Body of pancreas (tissue), 4 donors: ENCODE measurements around the gene RASL12. TPM values are rescaled to one million over a fixed set of nuclear protein-coding genes. Genes with fewer than 3 reads are reported as not detected.

Source experiments
- ATAC-seq: fragments of 150-250 bp; one replicate; pipeline ENCODE4 v1.9.1; 2016
- DNase-seq, 4 donors: peaks; one replicate each; pipeline ENCODE4 v3.0.0-alpha.2; 2019
- H3K27ac ChIP-seq, 4 donors: fragments of 200-600 bp; sonication (generic); 1 replicate in 3 of 4; 2 replicates in 1 of 4; pipeline versions ENCODE4 v1.5.1 to v1.6.1; 2016 to 2019; ENCODE audit warnings: mild to moderate bottlenecking in 1 of 4, mixed read lengths in 1 of 4, moderate library complexity in 1 of 4
- H3K27me3 ChIP-seq, 2 donors: fragments of 200-600 bp; sonication (generic); one replicate each; pipeline ENCODE4 v1.6.0; 2016; ENCODE audit warnings: mild to moderate bottlenecking in 1 of 2
- H3K36me3 ChIP-seq, 2 donors: fragments of 200-600 bp; sonication (generic); replicated peaks in 1 of 2; 2 replicates each; pipeline ENCODE4 v1.5.1; 2016; ENCODE audit warnings: low read depth in 2 of 2; ENCODE audit not compliant: insufficient read depth in 1 of 2
- H3K4me1 ChIP-seq: fragments of 200-600 bp; sonication (generic); one replicate; pipeline ENCODE4 v1.6.0; 2016
- H3K4me3 ChIP-seq, 2 donors: fragments of 200-600 bp; sonication (generic); 1 replicate in 1 of 2; 2 replicates in 1 of 2; pipeline ENCODE4 v1.5.1; 2016 to 2019
- H3K9me3 ChIP-seq, 3 donors: fragments of 200-600 bp; sonication (generic); 1 replicate in 2 of 3; 2 replicates in 1 of 3; pipeline ENCODE4 v1.5.1; 2016
- POLR2A ChIP-seq, 3 donors: fragments of 450-650 bp; IDR thresholded peaks; one replicate each; pipeline ENCODE4 v1.6.1; 2016; ENCODE audit warnings: antibody characterized with exemption in 3 of 3, mild to moderate bottlenecking in 2 of 3
- WGBS, 2 donors: methylation state at CpG; one replicate each; pipeline ENCODE4 v1.1.5; 2017; 5-methylcytosine and 5-hydroxymethylcytosine counted together
- intact Hi-C: fragments of 100-400 bp; cut with DNase I; formaldehyde crosslinking; loops from one replicate; pipeline ENCODE4 v1.15.1; 2023
- total RNA-seq, 2 donors: library from RNA; depleted of rRNA; stranded (reverse); fragments of >200 nt; gene quantifications; one replicate each; pipeline ENCODE4 v1.1.0, GENCODE V29; 2016
- TF ChIP-seq, protein P1 (sequence below), 7 experiments: fragments of 450-650 bp in 4 of 7; fragments of 200-600 bp in 3 of 7; sonication (generic) in 3 of 7; IDR thresholded peaks; one replicate each; pipeline ENCODE4 v1.5.1; 2016 to 2019; ENCODE audit warnings: antibody characterized with exemption in 7 of 7

RASL12 gene
- total RNA-seq, 2 donors from 2014 or later: 3.1 to 4.6 TPM

- WGBS, 2 donors: 62 to 70% methylated on average over 3 to 4 of the region's 5 CpGs
- intact Hi-C loops: no loop called here
- TF ChIP-seq POLR2A (IDR thresholded peaks at IDR 0.05): no peak
- TF ChIP-seq, protein P1, sequence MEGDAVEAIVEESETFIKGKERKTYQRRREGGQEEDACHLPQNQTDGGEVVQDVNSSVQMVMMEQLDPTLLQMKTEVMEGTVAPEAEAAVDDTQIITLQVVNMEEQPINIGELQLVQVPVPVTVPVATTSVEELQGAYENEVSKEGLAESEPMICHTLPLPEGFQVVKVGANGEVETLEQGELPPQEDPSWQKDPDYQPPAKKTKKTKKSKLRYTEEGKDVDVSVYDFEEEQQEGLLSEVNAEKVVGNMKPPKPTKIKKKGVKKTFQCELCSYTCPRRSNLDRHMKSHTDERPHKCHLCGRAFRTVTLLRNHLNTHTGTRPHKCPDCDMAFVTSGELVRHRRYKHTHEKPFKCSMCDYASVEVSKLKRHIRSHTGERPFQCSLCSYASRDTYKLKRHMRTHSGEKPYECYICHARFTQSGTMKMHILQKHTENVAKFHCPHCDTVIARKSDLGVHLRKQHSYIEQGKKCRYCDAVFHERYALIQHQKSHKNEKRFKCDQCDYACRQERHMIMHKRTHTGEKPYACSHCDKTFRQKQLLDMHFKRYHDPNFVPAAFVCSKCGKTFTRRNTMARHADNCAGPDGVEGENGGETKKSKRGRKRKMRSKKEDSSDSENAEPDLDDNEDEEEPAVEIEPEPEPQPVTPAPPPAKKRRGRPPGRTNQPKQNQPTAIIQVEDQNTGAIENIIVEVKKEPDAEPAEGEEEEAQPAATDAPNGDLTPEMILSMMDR (IDR thresholded peaks at IDR 0.05): no peak
- Histone ChIP-seq H3K9me3 (no peaks in the 10 kb centered on the region), H3K36me3 (no peaks in the 10 kb centered on the region), H3K27ac (no peak overlapping the region), H3K4me1 (peaks cover 3% of the 10 kb centered on the region), H3K4me3 (no peak overlapping the region), H3K27me3 (peaks cover 0 to 10% of the 10 kb centered on the region in 2 donors)
- DNase-seq (no peak), ATAC-seq (no peak)
These were observed 5.1 kb downstream of the RASL12 start for GRCh38 chr15:65062726-65063125.

DNA sequence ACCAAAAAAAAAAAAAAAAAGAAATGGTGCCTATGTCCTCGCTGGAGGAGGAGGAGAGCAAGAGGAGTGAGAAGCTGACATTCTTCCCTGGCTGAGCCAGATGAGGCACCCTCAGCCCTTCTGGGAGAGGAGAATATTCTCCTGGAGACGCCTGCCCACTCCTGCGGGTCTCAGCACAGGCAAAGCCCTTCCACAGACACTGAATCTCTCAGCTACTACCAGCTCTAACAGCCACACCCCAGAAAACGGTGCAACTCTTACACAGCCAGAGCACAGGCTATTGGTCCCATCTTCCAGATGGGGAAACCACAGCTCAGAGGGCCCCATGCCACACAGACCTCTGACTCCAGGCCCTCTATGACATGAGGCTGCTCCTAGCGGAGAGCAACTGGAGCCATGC lies 5.7 kb downstream of the RASL12 start:
- no peak for DNase-seq
- WGBS, 2 donors: 84 to 92% methylated on average over 3 to 5 of the region's 5 CpGs
- TF ChIP-seq, protein P1 (IDR thresholded peaks at IDR 0.05): no peak
- no peak for TF ChIP-seq POLR2A (IDR thresholded peaks at IDR 0.05)
- ATAC-seq: no peak
- Histone ChIP-seq H3K36me3 (no peaks in the 10 kb centered on the region), H3K4me3 (no peak overlapping the region), H3K27ac (no peak overlapping the region), H3K4me1 (no peaks in the 10 kb centered on the region), H3K9me3 (no peaks in the 10 kb centered on the region), H3K27me3 (peaks cover 0 to 3% of the 10 kb centered on the region in 2 donors)
- intact Hi-C loops: no loop called here

GRCh38 chr15:65060641-65061397 lies 7.0 kb downstream of the RASL12 start:
- H3K9me3 ChIP-seq: no peaks in the 10 kb centered on the region
- no peak for ATAC-seq
- no peak for DNase-seq
- H3K36me3 ChIP-seq: no peaks in the 10 kb centered on the region
- no peak overlapping the region for H3K27ac ChIP-seq
- TF ChIP-seq POLR2A (IDR thresholded peaks at IDR 0.05): no peak
- TF ChIP-seq, protein P1 (IDR thresholded peaks at IDR 0.05): no peak
- H3K4me1 ChIP-seq: no peaks in the 10 kb centered on the region
- intact Hi-C loops: no loop called here
- peaks cover 0 to 3% of the 10 kb centered on the region in 2 donors for H3K27me3 ChIP-seq
- WGBS, 2 donors: 80 to 91% methylated on average over 5 to 6 of the region's 6 CpGs
- no peak overlapping the region for H3K4me3 ChIP-seq

DNA sequence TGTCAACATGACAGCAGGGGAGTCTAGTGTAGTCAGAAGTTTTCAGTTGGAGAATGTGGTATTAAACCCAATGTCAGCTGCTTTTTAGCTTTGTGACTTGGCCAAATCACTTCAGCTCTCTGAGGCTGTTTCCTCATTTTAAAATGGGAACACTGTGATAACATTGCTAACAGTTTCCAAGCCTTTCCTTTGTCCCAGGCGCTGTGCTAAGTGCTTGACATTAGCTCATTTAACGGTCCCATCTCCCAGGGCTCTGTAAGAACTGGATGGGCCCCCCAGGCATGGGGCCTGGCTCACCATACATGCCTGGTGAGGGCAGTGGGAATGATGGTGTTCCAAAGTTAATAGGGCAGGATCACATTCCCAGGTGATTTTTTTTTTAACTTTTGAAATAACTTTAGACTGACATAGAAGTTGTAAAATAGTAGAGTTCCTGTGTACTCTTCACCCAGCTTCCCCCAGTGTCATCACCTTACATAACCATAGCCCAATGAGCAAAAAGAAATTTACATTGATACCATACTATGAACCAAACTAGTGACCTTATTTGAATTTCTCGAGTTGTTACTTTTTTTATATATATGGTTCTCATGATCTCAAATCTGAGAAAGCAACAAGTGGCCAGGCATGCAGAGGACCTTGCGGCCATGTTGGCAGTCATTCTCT lies 7.7 kb downstream of the RASL12 start:
- Histone ChIP-seq H3K9me3 (no peaks in the 10 kb centered on the region), H3K4me1 (no peaks in the 10 kb centered on the region), H3K27me3 (peaks cover 0 to 2% of the 10 kb centered on the region in 2 donors), H3K4me3 (no peak overlapping the region), H3K36me3 (no peaks in the 10 kb centered on the region), H3K27ac (no peak overlapping the region)
- 76 to 92% methylated on average over 4 of the region's 4 CpGs for WGBS, 2 donors
- DNase-seq (no peak), ATAC-seq (no peak)
- TF ChIP-seq, protein P1 (IDR thresholded peaks at IDR 0.05): no peak
- no peak for TF ChIP-seq POLR2A (IDR thresholded peaks at IDR 0.05)
- intact Hi-C loops: loop anchor here (10.0 kb wide), 1 partner anchor 215 kb away; no protein-coding TSS in a partner anchor
